Transverse colon (tissue), 4 donors: ENCODE measurements around the gene DLGAP1. TPM values are rescaled to one million over a fixed set of nuclear protein-coding genes. Genes with fewer than 3 reads are reported as not detected.
"Not testable (repeated sequence)": the region's sequence is repeated elsewhere in the genome, so short reads cannot be mapped to it uniquely, and the experiment has no call there.

ENCODE experiments used
- DNase-seq: peaks from one replicate; pipeline ENCODE4 v3.0.0-alpha.2; 2019
- H3K27ac ChIP-seq, 4 donors: fragments of 200-600 bp; sonication (generic); 2 replicates each; pipeline ENCODE4 v1.5.1; 2016 to 2018; ENCODE audit warnings: inconsistent platforms in 4 of 4
- H3K27me3 ChIP-seq: fragments of 200-600 bp; sonication (generic); 2 replicates; pipeline ENCODE4 v1.5.1; 2017; ENCODE audit warnings: inconsistent platforms
- H3K36me3 ChIP-seq, 4 donors: fragments of 200-600 bp; sonication (generic); 2 replicates each; pipeline ENCODE4 v1.5.1; 2017 to 2019; ENCODE audit warnings: inconsistent platforms in 4 of 4
- H3K4me1 ChIP-seq, 4 donors: fragments of 200-600 bp; sonication (generic); 2 replicates each; pipeline ENCODE4 v1.5.1; 2017 to 2020; ENCODE audit warnings: inconsistent platforms in 4 of 4
- H3K4me3 ChIP-seq, 4 donors: fragments of 200-600 bp; sonication (generic); 1 replicate in 1 of 4; 2 replicates in 3 of 4; pipeline versions ENCODE4 v1.5.1 to v1.6.1; 2017 to 2019; ENCODE audit warnings: inconsistent platforms in 4 of 4
- H3K9me3 ChIP-seq, 2 donors: fragments of 200-600 bp; sonication (generic); 2 replicates each; pipeline ENCODE4 v1.5.1; 2017 to 2019; ENCODE audit warnings: inconsistent platforms in 2 of 2
- EP300 ChIP-seq: sonication (generic); formaldehyde crosslinking; IDR thresholded peaks from one replicate; pipeline ENCODE4 v1.6.1; 2017; ENCODE audit warnings: antibody characterized with exemption, low read depth
- POLR2A ChIP-seq: fragments of 450-650 bp; IDR thresholded peaks from one replicate; pipeline ENCODE4 v1.6.1; 2016; ENCODE audit warnings: antibody characterized with exemption, mild to moderate bottlenecking, moderate library complexity
- POLR2AphosphoS5 ChIP-seq, 3 donors: sonication (generic); formaldehyde crosslinking; IDR thresholded peaks; one replicate each; pipeline ENCODE4 v1.6.1; 2016; ENCODE audit warnings: antibody characterized with exemption in 3 of 3
- WGBS, 2 donors: methylation state at CpG; one replicate each; pipeline ENCODE4 v1.1.5; 2018; ENCODE audit warnings: low coverage in 1 of 2; 5-methylcytosine and 5-hydroxymethylcytosine counted together
- in situ Hi-C, 4 donors: fragments of 200-750 bp; cut with MboI; loops; one replicate each; pipeline versions ENCODE4 v1.15.0 to v1.15.1; 2017; ENCODE audit warnings: low sequenced_read_pairs in 3 of 4, low pct_ligation_motif_present in 1 of 4, low pct_unique_long_range_greater_than_20kb in 1 of 4
- intact Hi-C: fragments of 100-400 bp; cut with DNase I; formaldehyde crosslinking; loops from one replicate; pipeline ENCODE4 v1.15.1; 2023; ENCODE audit warnings: low total_unique reads
- total RNA-seq, 4 donors: library from RNA; depleted of rRNA; stranded (reverse); fragments of >200 nt; gene quantifications; one replicate each; pipeline ENCODE4 v1.1.0, GENCODE V29; 2016
- TF ChIP-seq, protein P1 (sequence below), 5 experiments: fragments of 200-600 bp in 3 of 5; fragments of 450-650 bp in 2 of 5; sonication (generic) in 3 of 5; IDR thresholded peaks; 1 replicate in 2 of 5; 2 replicates in 3 of 5; pipeline ENCODE4 v1.5.1; 2016 to 2017; ENCODE audit warnings: antibody characterized with exemption in 5 of 5, inconsistent platforms in 3 of 5, mild to moderate bottlenecking in 2 of 5, moderate library complexity in 1 of 5

DLGAP1 gene
- total RNA-seq, 4 donors from 2014 or later = 2.7 to 7.2 (median 3.3) TPM

- Histone ChIP-seq H3K36me3 (no peaks in the 10 kb centered on the region), H3K9me3 (no peaks in the 10 kb centered on the region), H3K4me3 (no peak overlapping the region), H3K27ac (no peak overlapping the region), H3K27me3 (no peaks in the 10 kb centered on the region), H3K4me1 (no peaks in the 10 kb centered on the region)
- in situ Hi-C loops = no loop called here
- no peak for TF ChIP-seq EP300
- no peak for TF ChIP-seq POLR2AphosphoS5 (IDR thresholded peaks at IDR 0.05)
- no peak for TF ChIP-seq POLR2A
- TF ChIP-seq, protein P1, sequence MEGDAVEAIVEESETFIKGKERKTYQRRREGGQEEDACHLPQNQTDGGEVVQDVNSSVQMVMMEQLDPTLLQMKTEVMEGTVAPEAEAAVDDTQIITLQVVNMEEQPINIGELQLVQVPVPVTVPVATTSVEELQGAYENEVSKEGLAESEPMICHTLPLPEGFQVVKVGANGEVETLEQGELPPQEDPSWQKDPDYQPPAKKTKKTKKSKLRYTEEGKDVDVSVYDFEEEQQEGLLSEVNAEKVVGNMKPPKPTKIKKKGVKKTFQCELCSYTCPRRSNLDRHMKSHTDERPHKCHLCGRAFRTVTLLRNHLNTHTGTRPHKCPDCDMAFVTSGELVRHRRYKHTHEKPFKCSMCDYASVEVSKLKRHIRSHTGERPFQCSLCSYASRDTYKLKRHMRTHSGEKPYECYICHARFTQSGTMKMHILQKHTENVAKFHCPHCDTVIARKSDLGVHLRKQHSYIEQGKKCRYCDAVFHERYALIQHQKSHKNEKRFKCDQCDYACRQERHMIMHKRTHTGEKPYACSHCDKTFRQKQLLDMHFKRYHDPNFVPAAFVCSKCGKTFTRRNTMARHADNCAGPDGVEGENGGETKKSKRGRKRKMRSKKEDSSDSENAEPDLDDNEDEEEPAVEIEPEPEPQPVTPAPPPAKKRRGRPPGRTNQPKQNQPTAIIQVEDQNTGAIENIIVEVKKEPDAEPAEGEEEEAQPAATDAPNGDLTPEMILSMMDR (IDR thresholded peaks at IDR 0.05) = no peak
- intact Hi-C loops = no loop called here
- DNase-seq = no peak
- WGBS, 2 donors = 40 to 49% methylated on average over 1 of the region's 1 CpG
These were observed 119.7 kb downstream of the DLGAP1 start for GRCh38 chr18:4335386-4335785.

DNA sequence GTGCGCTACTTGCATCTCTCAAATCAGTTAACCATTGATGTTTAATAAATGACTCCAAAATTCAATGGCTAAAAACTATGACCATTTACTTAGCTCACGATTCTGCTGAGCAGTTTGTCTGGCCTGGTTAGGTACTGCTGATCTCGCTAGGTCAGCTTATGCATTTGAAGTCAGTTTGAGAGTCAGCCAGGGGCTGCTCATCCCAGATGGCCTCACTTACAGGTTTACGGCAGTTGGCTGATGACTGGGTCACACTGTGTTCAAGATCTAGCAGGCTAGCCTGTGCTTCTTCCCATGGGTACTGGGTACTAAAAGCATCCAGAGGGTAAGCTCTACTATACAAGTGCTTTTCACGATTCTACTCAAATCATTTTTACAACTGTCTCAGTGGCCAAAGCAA is 122.1 kb downstream of the DLGAP1 start:
- Histone ChIP-seq H3K4me3 (no peak overlapping the region), H3K4me1 (no peaks in the 10 kb centered on the region), H3K9me3 (no peaks in the 10 kb centered on the region), H3K27ac (no peak overlapping the region), H3K27me3 (no peaks in the 10 kb centered on the region), H3K36me3 (no peaks in the 10 kb centered on the region)
- 73 to 79% methylated on average over 4 to 5 of the region's 5 CpGs for WGBS, 2 donors
- no peak for DNase-seq
- TF ChIP-seq POLR2A (no peak), EP300 (no peak), POLR2AphosphoS5 (IDR thresholded peaks at IDR 0.05) (no peak)
- TF ChIP-seq, protein P1 (IDR thresholded peaks at IDR 0.05) = no peak
- intact Hi-C loops (no loop called here), in situ Hi-C loops (no loop called here)

DNA sequence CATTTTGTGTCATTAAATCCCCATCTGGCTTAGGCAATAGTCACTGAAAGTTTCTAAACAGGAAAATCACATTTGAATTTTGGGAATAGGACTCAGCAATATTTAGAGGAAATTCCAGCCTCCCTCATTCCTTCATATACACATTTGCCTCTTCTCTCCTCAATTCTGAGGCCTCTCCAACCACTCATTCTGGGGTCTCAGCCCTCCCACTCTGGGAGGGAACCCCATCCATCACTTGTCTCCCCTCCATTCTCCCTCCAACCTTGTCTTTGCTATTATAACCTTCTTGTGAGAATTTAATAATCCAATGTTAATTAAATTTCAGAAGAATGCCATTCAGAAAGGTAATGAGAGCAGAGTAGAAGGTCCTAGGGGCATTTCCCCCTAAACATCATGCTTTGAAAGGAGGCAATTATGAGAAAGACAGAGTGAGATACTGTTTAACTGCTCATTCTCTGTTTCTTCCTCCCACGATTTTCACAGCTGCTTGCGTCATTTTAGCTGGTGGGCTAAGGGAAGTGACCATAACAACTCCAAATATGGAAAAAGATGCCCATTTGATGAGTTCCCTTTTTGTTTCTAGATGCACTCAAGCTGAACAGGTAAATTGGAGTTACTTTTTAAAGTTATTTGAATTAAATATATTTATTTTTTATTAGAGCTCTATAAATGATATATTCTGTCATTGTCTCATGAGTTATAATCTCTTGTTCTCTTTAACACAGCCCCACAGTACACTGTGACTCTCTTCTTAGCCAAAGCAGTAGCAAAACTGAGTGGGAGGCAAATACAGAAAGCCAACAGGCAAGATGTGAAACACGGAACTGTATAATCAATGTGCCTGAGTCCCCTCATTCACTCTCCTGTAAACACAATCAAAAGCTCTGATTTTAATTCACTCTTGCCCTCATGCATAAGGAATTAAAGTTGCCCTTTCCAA is 135.1 kb downstream of the DLGAP1 start:
- in situ Hi-C loops = loop anchor here in 1 of 4 donors (25.0 kb wide), 1 partner anchor 108 kb away; no protein-coding TSS in a partner anchor
- intact Hi-C loops = no loop called here
- Histone ChIP-seq H3K4me3 (no peak overlapping the region), H3K27me3 (no peaks in the 10 kb centered on the region), H3K27ac (no peak overlapping the region), H3K4me1 (no peaks in the 10 kb centered on the region), H3K9me3 (no peaks in the 10 kb centered on the region), H3K36me3 (no peaks in the 10 kb centered on the region)
- DNase-seq = no peak
- WGBS, 2 donors = 66 to 69% methylated on average over 3 of the region's 3 CpGs
- TF ChIP-seq POLR2A = no peak
- TF ChIP-seq, protein P1 (IDR thresholded peaks at IDR 0.05) = no peak
- no peak for TF ChIP-seq EP300

- 65 to 70% methylated on average over 5 of the region's 5 CpGs for WGBS, 2 donors
- no peaks in the 10 kb centered on the region for H3K9me3 ChIP-seq
- H3K27ac ChIP-seq = no peak overlapping the region
- H3K4me3 ChIP-seq = no peak overlapping the region
- intact Hi-C loops = no loop called here
- no peaks in the 10 kb centered on the region for H3K4me1 ChIP-seq
- TF ChIP-seq POLR2AphosphoS5 (IDR thresholded peaks at IDR 0.05) (no peak), EP300 (no peak), POLR2A (no peak)
- TF ChIP-seq, protein P1 (IDR thresholded peaks at IDR 0.05) = no peak
- DNase-seq = no peak
- no peaks in the 10 kb centered on the region for H3K27me3 ChIP-seq
- in situ Hi-C loops = loop anchor here in 1 of 4 donors (25.0 kb wide), 1 partner anchor 106 kb away; no protein-coding TSS in a partner anchor
- no peaks in the 10 kb centered on the region for H3K36me3 ChIP-seq
These were observed 136.8 kb downstream of the DLGAP1 start for GRCh38 chr18:4318311-4318710.

DNA sequence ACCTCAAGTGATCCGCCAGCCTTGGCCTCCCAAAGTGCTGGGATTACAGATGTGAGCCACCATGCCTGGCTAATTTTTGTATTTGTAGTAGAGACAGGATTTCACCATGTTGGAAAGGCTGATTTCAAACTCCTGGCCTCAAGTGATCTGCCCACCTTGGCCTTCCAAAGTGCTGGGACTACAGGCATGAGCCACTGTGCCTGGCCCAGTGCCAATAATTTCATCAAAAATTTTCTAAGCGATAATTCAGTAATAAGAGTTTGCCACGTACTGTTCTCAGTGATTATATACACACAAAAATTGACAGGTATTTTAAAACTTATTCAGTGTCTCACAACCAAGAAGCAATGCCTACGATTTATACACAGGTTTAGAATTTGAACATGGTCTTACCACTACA is 143.2 kb downstream of the DLGAP1 start:
- 67 to 89% methylated on average over 3 to 4 of the region's 4 CpGs for WGBS, 2 donors
- in situ Hi-C loops = loop anchor here in 1 of 4 donors (25.0 kb wide), 1 partner anchor 100 kb away; no protein-coding TSS in a partner anchor
- H3K4me3 ChIP-seq, H3K9me3 ChIP-seq, H3K4me1 ChIP-seq, H3K36me3 ChIP-seq, DNase-seq, H3K27me3 ChIP-seq, H3K27ac ChIP-seq, intact Hi-C loops: not testable (repeated sequence)
